HG03521 (cell line): ENCODE data around the gene YY1.
A peak's percentile ranks its signal among the peaks of the same experiment; 100 is the strongest.
"Not testable (repeated sequence)": the region's sequence is repeated elsewhere in the genome, so short reads cannot be mapped to it uniquely, and the experiment has no call there.

Experiments used
- ATAC-seq: cut with Tn5 transposase; IDR thresholded peaks from one replicate; pipeline ENCODE4 v1.9.1; 2021; ENCODE audit warnings: mild to moderate bottlenecking, moderate library complexity; ENCODE audit not compliant: unreplicated experiment

YY1 gene

DNA sequence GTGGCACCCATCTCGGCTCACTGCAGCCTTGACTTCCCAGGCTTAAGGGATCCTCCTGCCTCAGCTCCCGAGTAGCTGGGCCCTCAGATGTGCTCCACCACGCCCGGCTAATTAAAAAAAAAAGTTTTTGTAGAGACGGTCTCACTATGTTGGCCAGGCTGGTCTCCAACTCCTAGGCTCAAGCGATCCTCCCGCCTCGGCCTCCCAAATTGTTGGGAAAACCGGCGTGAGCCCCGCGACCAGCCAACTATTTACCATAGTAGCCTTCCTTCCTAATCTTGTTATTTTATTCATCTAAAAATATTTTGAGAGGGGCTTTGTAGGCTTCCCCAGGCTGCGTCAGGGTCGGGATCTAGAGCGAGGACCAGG, 25.4 kb upstream of the YY1 start:
- ATAC-seq, result no peak

DNA sequence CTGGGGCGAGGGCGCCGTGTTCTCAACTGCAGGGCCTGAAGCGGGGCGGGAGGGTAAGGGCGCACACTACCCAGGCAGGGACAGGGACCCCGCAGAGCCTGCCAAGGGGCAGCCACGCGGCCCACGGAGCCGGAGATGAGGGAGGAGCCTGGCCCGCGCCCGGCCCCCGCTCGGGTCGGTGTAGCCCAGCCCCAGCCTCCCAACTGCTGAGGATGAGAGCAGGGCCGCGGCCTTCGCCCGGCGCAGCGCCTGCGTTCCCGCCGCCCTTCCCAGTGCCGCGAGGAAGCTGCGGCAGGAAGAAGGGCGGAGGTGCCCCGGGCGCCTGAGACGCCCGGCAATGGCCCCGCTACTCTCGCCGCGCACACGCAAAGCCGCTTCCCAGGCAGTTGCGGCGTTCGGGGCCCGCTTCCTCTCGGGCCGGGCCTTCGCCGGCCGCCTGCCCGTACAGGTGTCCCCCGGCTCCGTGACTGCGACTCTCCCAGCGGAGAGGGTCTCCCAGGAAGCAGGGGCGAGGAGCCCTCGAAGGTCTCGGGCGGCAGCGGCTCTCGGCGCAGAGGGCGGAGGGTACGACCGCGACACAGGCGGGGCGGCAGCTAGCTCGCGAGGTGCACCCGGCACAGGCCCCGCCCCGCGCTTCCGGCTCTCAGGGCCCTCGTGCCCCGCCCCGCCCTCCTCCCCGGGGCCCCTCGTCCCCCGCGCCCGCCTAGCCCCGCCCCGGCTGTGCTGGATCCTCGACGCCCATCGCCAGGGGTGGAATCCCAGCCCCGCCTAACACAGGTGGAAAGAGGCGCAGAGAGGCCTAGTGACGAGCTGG, 24.8 kb upstream of the YY1 start:
- ATAC-seq, result peak; percentile 90

DNA sequence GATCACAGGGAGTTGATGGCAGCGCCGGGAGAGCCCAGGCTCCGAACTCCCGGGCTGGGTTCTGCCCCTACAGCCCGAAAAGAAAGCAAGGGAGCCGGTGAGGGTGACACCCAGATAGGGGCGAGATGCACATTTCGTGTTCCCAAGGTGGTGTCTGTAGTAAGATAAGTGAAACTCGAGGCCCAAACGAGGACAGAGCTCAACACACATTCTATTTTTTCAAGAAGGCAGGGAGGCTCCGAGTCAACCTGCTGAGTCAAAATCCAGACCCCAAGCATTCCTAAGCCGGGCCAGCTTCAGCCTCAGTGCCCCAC, 24.2 kb upstream of the YY1 start:
- no peak for ATAC-seq

DNA sequence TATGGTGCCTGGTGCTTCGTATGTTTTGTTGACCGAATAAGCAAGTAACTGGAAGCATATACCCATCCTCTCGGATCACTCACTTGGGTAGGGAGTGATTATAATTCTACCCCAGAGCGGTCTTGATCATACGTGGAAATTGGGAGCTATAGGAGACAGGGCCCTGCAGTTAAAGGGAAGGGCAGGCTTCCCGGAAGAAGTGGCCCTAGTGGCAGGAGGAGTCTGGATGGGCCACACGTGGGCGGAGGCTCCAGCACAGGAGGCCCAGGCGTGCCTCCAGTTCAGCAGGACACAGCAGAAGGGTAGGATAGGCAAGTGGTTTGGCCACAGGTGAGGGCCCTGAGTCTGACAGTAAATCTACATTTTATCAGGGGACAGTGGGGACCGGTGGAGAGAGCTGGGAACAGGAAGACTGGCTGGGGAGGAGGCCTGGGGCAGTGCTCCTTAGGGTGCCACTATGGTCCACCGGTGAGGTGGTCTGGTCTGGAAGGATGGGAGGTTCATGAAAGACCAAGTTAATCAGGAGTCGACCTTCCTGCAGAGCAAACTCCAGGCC, 23.5 kb upstream of the YY1 start:
- ATAC-seq, result no peak

DNA sequence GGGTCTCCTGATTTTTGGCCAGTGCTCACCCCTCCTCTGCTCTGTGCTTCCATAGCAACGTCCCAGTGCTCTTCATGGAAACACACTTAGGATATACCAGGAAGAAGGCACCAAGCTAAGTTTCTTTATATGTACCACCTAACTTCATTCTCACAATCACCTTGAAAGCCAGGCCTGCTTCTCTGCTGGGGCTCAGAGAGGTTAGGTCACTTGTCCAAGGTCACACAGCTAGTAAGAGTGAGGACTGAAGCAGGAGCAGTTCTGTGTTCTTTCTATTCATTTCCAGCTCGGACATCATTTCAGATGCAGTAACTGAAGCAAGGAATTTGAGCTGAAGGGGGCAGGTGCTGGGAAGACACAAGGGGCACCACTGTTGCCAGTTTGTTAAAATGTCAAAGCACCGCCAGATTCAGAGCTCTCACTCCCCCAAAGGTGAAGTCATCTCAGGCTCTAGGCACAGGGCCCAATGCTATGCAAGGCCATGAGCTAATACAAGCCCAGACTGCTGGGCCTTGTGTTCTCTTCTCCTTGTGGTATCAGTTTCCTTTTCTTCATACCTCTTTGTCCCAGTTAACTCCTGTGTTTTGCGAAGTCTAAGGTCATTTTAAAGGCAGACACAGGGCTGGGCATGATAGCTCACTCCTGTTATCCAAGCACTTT, 19.7 kb upstream of the YY1 start:
- no peak for ATAC-seq

DNA sequence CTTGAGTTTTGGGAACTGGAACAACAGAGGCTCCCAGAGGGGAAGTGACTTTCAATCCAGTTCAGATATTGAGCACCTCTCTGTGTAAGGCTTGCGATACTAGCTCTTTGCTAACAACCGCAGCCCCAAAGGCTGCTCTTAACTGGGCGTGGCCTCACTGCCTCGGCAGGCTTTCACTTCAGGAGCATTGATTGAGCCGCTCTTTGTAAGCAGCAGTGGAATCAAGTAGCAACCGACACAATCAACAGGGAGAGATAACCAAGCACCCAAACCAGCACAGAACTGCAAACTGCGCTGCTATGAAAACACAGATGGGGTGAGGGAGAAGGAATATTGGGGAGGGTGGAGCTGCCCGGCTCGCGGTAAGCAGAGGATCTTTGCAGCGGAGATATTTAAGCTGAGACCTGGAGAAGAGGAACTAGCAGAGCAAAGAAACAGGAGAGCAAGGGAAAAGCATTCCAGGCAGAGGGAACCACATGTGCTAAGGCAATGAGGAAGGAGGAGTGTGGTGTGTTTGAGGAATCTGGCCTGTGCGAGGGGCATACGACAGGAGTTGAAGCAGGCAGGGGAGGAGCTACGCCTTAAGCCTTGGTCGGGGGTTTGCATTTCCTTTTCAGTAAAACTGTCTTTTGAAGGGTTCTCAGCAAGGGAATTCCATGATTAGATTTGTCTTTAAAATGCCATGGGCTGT, 17.3 kb upstream of the YY1 start:
- ATAC-seq, result peak; percentile 88

DNA sequence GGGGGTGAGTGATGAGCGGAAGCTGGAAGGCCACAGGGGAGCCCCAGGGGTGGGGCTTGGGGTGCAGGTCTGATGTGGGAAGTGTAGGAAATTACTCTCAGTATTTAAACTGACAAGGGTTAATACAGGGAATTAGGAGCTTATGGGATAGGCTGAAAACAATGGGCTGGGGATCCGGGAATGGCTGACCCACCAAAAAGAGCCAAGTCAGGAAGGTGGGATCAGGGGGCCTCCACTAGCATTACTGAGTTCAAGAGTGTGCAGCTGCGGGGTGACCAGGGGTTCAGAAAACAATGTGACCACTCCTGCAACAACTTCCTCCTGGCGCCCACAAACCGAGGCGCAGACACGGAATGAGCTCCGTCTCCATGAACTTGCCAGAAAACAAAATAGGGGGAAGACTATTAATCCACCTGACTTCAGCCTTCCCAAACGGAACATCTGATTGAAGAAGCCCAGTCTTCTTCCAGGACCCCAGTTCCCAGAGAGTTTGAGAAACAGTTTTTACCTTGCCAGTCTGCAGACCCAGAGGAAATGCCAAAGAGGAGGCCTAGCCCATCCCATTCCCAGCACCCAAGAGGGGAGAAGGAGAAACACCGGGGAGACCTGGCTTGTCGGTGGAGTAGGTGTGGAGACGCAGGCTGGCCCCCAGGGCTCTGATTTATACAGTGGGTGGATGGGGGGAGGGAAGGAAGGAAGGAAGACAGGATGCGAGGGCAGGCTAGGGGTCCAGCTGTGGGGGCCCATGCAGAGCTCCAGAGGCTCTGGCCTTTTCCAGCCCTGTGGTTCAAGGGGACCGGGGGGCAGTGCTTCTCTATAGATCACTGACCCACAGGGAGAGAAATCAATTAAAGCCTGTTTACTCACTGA, 16.5 kb upstream of the YY1 start:
- peak; percentile 25 for ATAC-seq

DNA sequence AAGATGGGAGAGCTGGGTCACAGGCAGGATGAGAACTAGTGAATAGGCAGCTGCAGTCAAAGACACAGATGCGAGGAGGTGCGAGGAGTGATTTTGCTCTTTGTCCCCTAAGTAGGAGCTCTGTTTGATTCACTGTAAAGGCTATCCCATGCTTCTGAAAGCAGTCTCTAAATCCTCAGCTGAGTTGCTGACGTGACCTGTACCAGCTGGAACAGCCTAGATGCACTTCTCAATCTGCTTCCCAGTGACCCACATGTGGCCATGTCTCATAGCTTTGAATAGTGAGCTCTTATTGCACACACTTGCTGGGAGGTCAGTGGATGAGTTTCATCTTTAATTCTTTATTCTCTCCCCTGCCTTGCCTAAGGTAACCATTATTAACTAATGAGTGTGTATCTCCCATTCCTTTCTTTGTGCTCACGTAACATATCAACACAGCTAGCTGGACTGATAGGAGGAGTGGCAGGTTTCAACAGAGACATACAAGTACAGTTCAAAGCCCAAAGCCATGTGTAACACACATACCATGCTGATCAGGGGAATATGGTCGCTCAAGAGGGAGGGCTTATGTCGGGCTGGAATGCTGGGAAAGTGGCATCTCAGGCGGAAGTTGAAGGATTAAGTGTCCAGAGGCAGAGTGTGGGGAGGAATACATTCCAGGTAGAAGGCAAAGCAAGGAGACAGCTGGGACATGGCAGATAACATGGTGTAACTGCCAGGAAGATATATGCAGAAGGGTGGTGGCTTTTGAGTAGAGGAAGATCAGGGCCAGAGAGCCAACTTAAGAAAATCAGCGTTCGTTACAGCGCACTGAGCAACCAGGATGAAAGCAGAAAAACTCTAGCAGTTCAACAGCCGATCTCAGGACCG, 15.4 kb upstream of the YY1 start:
- no peak for ATAC-seq

DNA sequence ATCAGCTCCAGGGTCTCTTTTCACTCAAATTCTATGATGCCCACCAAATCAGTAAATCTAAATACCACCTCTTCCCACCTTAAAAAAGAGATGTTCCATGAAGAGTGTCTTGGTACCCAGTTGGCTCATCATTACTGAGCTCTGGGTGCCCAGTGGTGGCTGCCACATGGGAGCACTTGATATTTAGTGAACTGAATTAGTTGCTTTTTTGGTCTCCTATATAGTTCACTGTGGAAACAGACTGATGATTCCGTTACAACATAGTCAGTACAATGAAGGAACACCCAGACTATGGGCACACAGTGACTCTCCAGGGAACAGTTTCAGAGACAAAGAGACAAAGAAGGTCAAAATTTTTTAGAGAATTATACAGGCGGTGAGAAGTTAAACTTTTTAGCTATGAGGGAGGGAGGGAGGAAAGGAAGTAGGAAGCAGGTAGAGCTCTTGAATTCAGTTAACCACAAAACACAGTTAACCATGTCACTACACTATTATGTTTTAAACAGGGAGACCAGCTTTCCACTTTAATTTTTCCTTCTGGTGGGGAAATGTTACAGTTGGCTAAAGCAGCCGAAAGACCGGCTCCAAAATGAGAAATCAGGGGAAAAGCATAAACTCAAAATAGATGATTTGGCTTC, 14.6 kb upstream of the YY1 start:
- ATAC-seq, result no peak

DNA sequence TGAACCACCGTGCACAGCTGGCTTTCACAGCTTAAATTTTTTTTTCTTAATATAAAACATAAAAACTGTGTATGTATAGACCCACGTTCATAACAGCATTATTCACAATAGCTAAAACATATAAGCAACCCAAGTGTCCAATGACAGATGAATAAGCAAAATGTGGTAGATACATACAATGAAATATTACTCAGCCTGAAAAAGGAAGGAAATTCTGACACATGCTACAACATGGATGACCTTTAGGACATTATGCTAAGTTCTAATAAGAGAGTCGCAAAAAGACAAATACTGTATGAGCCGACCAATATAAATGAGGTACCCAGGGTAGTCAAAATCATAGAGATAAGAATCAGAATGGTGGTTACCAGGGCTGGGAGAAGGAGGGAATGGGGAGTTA, 13.8 kb upstream of the YY1 start:
- ATAC-seq, result no peak

DNA sequence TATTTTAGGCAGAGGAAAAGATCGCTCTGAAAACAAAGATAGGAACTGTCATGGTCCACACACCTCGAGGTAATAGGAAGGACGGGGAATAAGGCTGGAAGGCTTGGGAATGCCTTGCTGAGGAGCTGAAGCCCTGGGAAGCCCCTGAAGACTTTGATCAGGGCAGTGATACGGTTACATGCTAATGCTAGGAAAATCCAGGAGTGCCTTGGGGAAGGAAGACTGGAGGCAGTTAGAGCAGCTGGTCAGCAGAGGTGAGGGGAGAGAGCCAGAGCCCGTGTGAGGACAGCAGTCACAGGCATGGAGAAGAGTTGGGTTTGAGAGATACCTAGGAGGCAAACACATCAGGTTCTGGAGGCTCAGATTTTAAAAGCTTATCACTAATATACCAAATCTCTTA, 8.6 kb upstream of the YY1 start:
- no peak for ATAC-seq

DNA sequence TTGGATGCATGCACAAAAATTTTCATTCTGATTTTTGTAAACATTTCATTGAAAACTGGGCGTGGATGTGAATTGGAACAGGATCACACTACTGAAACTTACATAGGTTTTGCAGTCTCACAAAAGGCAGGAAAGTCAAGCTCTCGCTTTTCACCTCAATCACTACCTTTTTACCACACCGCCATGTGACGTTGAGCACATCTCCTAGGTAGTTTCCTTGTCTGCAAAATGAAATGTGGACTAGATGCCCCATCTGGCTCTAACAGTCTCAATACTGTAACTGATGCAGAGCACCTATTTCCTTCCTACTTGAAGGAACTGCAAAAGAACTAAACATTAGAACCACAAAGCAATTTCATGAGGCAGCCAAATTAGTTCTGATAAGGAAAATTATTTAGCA, 4.4 kb upstream of the YY1 start:
- ATAC-seq, result no peak

DNA sequence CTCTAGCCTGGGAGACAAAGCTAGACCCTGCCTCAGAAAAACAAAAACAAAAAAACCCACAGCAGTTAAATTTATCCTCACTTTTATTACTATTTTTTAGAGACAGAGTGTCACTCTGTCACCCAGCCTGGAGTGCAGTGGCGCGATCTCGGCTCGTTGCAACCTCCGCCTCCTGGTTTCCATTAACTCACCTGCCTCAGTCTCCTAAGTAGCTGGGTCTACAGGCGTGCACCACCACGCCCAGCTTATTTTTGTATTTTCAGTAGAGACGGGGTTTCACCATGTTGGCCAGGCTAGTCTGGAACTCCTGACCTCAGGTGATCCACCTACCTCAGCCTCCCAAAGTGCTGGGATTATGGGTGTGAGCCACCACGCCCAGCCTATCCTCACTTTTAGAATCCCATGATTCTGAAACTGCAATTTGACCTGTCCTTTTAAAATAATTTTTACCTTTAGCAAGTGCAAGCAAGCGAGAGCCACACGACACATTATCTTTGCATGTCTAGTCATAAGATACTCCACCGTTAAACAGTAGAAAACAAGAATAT, 2.6 kb upstream of the YY1 start:
- ATAC-seq, result not testable (repeated sequence)

DNA sequence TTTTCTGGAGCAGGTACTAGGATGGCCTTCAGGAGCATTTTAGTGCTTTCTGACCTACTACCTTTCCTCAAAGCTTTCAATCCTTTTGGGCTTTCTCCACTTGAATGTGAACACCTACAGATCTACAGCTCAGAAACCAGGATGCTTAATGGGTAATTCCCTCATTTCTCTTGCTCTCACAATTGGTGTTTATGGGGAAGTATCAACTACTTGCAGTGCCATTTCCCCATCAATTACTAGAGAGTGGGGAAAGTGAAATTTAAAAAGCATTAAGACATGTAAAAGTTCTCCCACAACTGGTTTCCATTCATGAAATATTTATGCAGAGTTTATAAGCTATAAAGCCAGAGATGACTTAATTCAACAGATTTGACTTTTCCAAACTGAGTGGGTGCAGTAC, 2.1 kb upstream of the YY1 start:
- no peak for ATAC-seq

DNA sequence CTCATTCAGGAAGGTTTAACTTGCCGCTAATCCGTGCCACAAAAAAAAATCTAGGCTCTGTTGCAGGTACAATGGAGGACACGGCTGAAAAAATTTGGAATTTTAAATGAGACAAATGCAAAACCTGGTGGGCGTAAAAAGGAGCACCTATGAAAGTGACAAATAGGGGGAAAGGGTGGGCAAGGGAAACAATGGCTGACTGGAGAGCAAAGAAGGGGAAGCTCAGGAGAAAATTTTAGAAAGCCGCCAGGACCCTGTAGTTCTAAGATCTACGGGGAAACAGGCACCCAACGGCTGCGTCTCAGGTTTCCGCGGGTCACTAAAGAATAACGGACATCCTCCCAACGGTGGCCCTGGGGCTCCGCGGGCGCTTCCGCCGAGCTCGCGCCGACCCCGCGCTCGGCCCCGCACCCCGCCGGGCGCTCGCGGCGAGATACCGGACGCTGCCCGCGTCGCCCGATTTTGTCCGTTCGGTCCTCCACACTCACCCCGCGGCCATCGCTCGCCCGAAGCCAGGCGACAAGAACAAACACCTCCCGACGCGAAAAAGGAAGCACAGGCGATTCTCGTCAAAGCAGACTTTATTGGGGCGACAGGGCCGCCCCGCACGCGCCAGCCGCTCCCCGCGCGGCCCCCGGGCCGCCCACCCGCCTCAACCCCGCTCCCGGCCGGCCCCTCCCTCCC, 1.1 kb upstream of the YY1 start:
- ATAC-seq, result no peak

DNA sequence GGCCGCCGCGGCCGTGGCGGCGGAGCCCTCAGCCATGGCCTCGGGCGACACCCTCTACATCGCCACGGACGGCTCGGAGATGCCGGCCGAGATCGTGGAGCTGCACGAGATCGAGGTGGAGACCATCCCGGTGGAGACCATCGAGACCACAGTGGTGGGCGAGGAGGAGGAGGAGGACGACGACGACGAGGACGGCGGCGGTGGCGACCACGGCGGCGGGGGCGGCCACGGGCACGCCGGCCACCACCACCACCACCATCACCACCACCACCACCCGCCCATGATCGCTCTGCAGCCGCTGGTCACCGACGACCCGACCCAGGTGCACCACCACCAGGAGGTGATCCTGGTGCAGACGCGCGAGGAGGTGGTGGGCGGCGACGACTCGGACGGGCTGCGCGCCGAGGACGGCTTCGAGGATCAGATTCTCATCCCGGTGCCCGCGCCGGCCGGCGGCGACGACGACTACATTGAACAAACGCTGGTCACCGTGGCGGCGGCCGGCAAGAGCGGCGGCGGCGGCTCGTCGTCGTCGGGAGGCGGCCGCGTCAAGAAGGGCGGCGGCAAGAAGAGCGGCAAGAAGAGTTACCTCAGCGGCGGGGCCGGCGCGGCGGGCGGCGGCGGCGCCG, 381 bp downstream of the YY1 start:
- ATAC-seq, result no peak

DNA sequence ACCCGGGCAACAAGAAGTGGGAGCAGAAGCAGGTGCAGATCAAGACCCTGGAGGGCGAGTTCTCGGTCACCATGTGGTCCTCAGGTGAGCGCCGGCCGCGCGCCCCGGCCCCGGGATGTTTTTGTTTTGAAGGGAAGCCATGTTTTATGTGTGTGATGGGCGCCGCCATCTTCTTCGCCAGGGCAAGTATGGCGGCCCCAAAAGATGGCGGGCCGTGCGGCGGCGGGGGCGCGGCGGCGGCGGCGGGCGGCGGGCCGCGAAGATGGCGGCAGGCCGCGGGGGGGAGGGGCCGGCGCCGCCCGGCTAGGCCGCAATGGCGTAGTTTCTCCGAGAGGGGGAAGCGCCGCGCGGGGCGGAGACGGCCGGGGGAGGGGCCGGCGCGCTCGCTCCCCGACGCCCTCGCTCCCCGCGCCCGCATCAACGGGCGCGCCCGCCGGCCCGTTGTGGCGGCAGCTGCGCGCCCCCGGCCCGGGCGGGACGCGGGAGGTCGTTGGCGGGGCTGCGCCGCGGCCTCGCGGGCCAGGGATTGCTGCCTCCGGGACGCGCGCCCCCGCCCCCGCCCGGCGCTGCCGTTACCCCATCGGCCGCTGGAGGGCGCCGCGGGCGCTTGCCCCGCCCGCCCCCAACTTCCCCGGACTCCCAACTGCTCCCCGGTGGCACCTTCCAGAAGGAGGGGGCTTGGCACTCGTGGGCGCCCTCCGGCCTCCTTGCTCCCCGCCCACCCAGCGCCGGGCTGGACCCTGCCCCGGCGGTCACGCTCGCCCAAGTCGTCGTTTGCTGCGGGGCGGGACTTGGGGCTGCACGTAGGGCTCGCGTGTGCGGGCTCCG, 1.1 kb downstream of the YY1 start:
- ATAC-seq, result peak; percentile 33
